Skeletal muscle satellite cell (primary cell): ENCODE results near the gene BTBD18.
A peak's percentile ranks its signal among the peaks of the same experiment; 100 is the strongest.

Source experiments
- H3K27me3 ChIP-seq: 2 replicates; pipeline ENCODE4 v1.7.0; 2013; ENCODE audit warnings: low read length; ENCODE audit not compliant: control insufficient read depth, insufficient read depth
- H3K36me3 ChIP-seq: 2 replicates; pipeline ENCODE4 v1.7.0; 2013; ENCODE audit warnings: mild to moderate bottlenecking, control low read depth, low read length; ENCODE audit not compliant: insufficient read depth
- H3K4me1 ChIP-seq: 2 replicates; pipeline ENCODE4 v1.7.0; 2013; ENCODE audit warnings: low read length; ENCODE audit not compliant: control insufficient read depth, insufficient read depth
- H3K4me2 ChIP-seq: 2 replicates; pipeline ENCODE4 v1.7.0; 2013; ENCODE audit warnings: mild to moderate bottlenecking, low read length
- H3K4me3 ChIP-seq: 2 replicates; pipeline ENCODE4 v1.7.0; 2013; ENCODE audit warnings: low read length
- H3K9ac ChIP-seq: 2 replicates; pipeline ENCODE4 v1.7.0; 2013; ENCODE audit warnings: mild to moderate bottlenecking, low read depth, low read length, moderate library complexity
- H3K9me3 ChIP-seq: replicated peaks from 2 replicates; pipeline ENCODE4 v1.7.0; 2013; ENCODE audit warnings: mild to moderate bottlenecking, control low read depth, low read length

BTBD18 gene

DNA sequence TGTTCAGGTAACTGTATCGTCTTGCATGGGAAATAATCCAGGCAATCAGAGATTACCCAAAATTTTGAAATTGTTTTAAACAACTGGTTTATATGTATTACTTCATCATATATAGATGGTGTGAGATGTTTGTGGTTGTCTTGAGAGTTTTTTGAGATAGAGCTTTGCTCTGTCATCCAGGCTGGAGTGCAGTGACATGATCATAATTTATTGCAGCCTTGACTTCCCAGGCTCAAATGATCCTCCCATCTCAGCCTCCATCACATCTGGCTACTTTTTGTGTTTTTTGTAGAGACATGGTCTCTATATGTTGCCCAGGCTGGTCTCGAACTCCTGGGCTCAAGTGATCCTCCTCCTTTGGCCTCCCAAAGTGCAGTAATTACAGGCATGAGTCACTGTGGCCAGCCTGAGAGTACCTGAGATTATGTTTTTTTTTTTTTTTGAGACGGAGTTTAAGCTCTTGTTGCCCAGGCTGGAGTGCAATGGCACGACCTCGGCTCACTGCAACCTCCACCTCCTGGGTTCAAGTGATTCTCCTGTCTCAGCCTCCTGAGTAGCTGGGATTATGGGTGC is 21.5 kb upstream of the BTBD18 start:
- Histone ChIP-seq H3K36me3 (no peaks in the 10 kb centered on the region), H3K9ac (no peak overlapping the region), H3K4me2 (no peak overlapping the region), H3K27me3 (no peaks in the 10 kb centered on the region), H3K4me1 (peaks cover 44% of the 10 kb centered on the region), H3K4me3 (no peak overlapping the region), H3K9me3 (no peaks in the 10 kb centered on the region)

DNA sequence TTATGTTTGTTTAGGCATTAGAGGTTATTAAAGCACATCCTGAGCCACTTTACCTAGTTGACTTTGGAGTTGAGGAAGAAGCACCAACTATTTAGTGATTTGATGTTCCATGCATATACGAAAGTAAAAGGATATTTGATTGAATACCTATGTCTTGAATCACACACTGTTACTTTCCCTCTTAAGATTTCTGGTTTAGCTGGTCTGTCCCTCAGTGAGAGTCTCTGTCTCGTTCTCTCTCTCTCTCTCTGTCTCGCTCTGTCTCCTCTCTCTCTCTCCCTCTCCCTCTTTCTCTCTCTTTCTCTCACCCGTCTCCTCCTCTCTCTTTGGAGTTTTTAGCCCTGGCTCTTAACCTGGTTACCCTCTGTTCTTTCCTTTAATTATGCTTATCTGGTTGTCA is 20.9 kb upstream of the BTBD18 start:
- Histone ChIP-seq H3K9me3 (no peaks in the 10 kb centered on the region), H3K27me3 (no peaks in the 10 kb centered on the region), H3K36me3 (no peaks in the 10 kb centered on the region), H3K9ac (no peak overlapping the region), H3K4me2 (no peak overlapping the region), H3K4me1 (peaks cover 38% of the 10 kb centered on the region), H3K4me3 (no peak overlapping the region)

DNA sequence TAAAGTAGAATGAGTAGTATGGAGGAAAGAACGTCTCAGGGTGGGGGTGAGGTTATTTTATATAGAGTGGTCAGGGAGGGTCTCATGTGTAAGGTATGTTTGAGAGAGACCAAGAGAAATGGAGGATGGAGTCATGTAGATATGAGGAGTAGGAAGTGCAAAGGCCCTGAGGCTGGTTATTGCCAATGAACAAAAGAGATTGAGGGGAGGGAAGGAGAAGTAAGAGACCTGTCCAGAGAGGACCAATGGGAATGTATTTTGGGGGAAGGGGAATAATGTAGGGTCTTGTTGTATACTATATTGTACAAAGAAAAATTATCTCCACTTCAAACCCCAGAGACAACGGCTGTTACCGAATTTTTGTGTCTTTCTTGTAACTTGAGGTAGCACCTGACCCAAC is 19.7 kb upstream of the BTBD18 start:
- Histone ChIP-seq H3K9ac (no peak overlapping the region), H3K9me3 (no peaks in the 10 kb centered on the region), H3K4me3 (no peak overlapping the region), H3K27me3 (no peaks in the 10 kb centered on the region), H3K4me1 (peaks cover 26% of the 10 kb centered on the region), H3K4me2 (no peak overlapping the region), H3K36me3 (no peaks in the 10 kb centered on the region)

DNA sequence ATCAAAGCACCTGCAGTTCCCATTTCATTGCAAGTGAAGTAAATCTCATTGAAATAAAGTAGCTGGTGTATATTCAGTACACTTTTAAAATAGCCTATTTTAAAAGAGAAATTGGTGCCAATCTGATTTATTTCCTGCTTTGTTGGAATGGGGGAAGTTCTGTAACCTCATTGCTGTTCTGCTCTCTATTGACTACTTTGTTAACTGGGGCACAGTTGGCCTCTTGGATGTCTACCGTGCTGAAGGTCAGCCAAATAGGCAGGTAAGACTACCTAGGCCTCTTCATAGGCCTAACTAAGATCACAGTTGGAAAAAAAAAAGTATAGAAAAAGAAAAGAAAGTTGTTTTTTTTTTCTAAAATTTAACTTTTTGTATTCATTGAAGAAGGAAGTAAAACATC is 19.2 kb upstream of the BTBD18 start:
- no peaks in the 10 kb centered on the region for H3K27me3 ChIP-seq
- H3K9me3 ChIP-seq, result no peaks in the 10 kb centered on the region
- H3K36me3 ChIP-seq, result no peaks in the 10 kb centered on the region
- H3K4me2 ChIP-seq, result no peak overlapping the region
- peaks cover 21% of the 10 kb centered on the region for H3K4me1 ChIP-seq
- no peak overlapping the region for H3K9ac ChIP-seq
- no peak overlapping the region for H3K4me3 ChIP-seq

DNA sequence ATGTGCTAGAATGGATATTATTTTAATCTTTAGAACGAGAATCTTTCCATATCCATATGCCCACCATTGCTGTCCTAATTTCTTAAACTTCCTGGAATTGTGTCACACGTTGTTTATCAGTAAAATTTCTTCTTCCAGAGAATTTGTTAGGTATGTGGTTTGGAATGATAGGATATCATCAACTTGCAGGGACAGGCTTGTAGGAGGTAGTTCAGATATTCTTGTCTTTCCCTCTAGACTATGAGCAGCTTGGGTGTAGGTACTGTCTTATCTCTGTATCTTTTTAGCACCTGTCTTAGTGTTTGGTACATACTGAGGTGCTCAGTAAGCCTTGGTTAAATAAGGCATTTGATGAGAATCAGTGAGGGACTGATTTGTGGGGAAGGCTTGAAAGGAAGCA is 13.4 kb upstream of the BTBD18 start:
- Histone ChIP-seq H3K4me1 (peaks cover 21% of the 10 kb centered on the region), H3K27me3 (no peaks in the 10 kb centered on the region), H3K4me2 (peak overlapping the region; percentile 84), H3K9ac (peak overlapping the region; percentile 97), H3K4me3 (peak overlapping the region; percentile 89), H3K36me3 (no peaks in the 10 kb centered on the region), H3K9me3 (no peaks in the 10 kb centered on the region)

DNA sequence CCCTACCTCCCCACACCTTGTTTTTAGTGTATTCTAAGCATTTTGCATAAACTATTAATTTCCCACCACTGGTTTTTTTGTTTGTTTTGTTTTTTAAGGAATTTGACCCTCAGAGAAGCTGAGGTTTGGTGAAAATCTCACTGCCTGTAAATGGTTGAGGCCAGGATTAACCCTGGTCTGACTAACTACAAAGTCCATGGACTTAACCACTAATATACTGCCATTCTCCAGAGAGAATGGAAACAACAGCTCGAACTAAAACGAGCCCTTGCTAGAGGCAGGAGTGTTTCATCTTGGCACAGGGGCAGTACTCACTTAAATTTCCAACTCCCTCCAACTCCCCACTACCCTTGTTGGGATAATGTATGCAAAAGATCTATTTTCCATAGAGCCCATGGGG is 12.9 kb upstream of the BTBD18 start:
- H3K9ac ChIP-seq, result peak overlapping the region; percentile 97
- peak overlapping the region; percentile 89 for H3K4me3 ChIP-seq
- peak overlapping the region; percentile 84 for H3K4me2 ChIP-seq
- H3K27me3 ChIP-seq, result no peaks in the 10 kb centered on the region
- no peaks in the 10 kb centered on the region for H3K9me3 ChIP-seq
- peaks cover 21% of the 10 kb centered on the region for H3K4me1 ChIP-seq
- H3K36me3 ChIP-seq, result no peaks in the 10 kb centered on the region

DNA sequence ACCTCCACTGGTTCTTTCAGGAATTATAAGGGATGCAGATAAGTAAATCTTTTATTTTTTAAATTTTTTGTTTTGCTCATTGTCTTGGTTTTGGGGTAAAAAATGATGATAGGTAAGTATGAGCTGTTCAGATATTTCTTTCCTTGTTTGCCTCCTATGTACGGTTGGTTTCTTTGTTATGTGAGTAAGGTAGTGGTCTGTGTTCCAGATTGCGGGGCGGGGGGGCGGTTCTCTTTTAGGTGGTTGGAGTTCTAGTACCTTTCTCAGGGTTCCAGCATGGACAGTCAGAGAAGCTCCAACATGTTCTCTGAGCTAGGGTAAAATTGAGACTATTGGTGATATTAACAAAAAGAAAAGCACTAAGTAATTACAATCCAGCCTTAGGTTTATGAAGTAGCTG is 12.4 kb upstream of the BTBD18 start:
- Histone ChIP-seq H3K9ac (peak overlapping the region; percentile 97), H3K36me3 (no peaks in the 10 kb centered on the region), H3K9me3 (no peaks in the 10 kb centered on the region), H3K4me2 (peak overlapping the region; percentile 84), H3K4me1 (peaks cover 21% of the 10 kb centered on the region), H3K4me3 (peak overlapping the region; percentile 89), H3K27me3 (no peaks in the 10 kb centered on the region)

DNA sequence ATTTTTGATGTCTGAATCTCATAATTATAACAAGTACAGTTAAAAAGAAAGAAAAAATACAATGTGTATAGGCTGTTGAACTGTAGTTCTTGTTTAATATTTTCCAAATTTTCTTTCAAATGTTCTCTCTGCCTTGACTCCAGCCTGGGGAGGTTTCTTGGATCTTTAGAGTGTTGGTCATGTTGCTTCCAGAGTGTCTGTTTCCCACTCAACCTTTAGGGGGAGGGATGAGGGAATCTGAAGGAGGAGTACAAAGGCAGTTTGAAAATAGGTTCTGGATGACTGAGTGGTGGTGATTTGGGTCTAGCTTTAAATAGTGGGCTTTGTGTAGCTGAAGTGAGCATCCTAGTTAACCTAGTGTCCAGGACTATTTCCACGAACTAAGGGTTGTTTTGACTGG is 11.9 kb upstream of the BTBD18 start:
- H3K9ac ChIP-seq, result peak overlapping the region; percentile 97

DNA sequence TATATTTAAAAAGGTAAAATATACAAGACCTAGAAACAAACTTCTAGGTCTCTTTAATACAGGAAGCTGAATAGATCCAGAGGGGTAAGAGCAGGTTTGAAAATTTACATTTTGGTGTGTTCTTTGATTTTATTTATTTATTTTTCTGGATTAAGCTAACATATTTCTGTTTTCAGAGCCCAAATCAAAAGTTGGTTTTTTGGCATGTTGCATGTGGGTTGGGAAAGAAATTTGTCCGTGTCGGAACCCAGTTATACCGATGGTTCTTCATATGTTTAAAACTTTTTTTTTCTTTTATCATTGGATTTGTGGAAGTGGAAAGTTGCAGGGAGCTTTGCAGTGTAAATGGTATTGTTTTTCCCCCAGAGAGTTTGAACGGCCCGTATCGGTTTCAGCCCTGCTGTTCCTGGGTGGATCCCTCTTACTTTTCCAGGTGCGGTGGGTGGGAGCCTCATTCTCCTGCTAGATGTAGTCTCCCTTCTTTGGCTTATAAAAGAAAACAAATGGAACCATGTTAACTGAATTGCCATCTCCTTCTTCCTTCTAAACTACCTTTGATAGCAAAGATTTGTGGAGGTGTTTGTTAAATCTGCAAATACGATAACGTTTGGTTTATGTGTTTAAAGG is 10.7 kb upstream of the BTBD18 start:
- no peaks in the 10 kb centered on the region for H3K9me3 ChIP-seq
- peaks cover 21% of the 10 kb centered on the region for H3K4me1 ChIP-seq
- H3K9ac ChIP-seq, result peak overlapping the region; percentile 97
- peak overlapping the region; percentile 89 for H3K4me3 ChIP-seq
- H3K4me2 ChIP-seq, result peak overlapping the region; percentile 84
- no peaks in the 10 kb centered on the region for H3K27me3 ChIP-seq
- no peaks in the 10 kb centered on the region for H3K36me3 ChIP-seq

More for the DNA sequence above, 11.9 kb upstream of the BTBD18 start:
- H3K9me3 ChIP-seq, result no peaks in the 10 kb centered on the region
- H3K36me3 ChIP-seq, result no peaks in the 10 kb centered on the region
- H3K4me2 ChIP-seq, result peak overlapping the region; percentile 84
- peak overlapping the region; percentile 89 for H3K4me3 ChIP-seq
- peaks cover 21% of the 10 kb centered on the region for H3K4me1 ChIP-seq
- H3K27me3 ChIP-seq, result no peaks in the 10 kb centered on the region

DNA sequence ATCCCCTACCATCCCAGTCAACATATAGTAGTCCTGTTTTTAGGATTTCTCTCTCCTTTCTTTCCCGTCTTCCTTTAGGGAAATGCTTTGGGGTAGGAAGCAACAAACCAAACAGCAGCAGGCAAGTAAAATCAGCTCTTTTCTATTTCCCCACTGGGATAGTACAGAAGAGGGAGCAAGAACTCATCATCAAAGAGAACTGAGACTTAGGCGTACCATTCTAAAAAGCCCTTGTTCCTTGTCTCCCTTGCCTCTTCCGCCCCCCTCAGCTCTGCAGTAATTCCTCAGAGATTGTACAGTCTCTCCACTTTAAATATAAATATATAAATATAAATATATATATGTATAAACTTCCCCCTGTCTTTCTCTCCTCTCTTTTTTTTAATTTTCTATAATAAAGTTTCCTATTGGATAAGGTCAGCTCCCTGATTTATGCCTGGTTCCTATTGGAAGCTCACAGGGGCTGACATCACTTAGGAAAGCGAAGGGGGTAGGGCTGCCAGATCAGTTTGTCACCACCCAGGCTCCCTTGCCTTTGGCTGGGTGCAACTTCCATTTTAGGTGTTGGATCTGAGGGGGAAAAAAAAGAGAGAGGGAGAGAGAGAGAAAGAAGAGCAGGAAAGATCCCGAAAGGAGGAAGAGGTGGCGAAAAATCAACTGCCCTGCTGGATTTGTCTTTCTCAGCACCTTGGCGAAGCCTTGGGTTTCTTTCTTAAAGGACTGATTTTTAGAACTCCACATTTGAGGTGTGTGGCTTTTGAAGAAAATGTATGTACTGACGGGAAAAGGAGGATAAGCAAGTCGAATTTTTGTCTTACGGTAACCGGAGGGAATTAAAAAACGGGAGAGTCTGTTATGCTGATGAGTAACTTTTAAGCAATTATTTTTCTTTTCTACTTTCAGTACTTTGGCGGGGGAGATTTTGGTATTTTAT is 9.9 kb upstream of the BTBD18 start, which contains the start of gene CTNND1:
Gene CTNND1 (plus strand): TSS at position 502 of the 934 bp plus-strand sequence. CDS start 29,677 bp downstream, outside the sequence.
- peaks cover 21% of the 10 kb centered on the region for H3K4me1 ChIP-seq
- H3K27me3 ChIP-seq, result no peaks in the 10 kb centered on the region
- no peaks in the 10 kb centered on the region for H3K9me3 ChIP-seq
- H3K4me2 ChIP-seq, result peak within 1 kb of the TSS; percentile 84
- H3K9ac ChIP-seq, result peak within 1 kb of the TSS; percentile 97
- peak within 1 kb of the TSS; percentile 89 for H3K4me3 ChIP-seq
- no peaks in the 10 kb centered on the region for H3K36me3 ChIP-seq

DNA sequence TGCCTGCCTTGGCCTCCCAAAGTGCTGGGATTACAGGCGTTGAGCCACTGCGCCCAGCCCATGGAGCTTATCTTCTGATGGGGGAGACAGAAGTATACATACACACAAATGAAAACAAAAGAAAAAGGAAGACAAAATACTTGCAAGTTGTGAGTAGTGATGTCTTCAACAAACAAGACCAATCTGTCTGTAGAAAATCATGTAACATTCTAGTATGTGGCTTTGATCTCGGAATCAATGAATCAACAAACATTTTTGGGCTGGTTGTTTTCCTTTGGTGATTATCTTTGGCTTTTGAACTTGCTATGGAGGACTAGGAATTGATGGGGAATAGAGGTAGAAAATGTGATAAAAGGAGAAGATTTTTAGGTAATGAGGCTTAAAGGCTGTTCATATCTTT is 6.6 kb upstream of the BTBD18 start:
- Histone ChIP-seq H3K27me3 (no peaks in the 10 kb centered on the region), H3K9me3 (no peaks in the 10 kb centered on the region), H3K4me3 (no peak overlapping the region), H3K36me3 (no peaks in the 10 kb centered on the region), H3K4me2 (no peak overlapping the region), H3K9ac (no peak overlapping the region), H3K4me1 (peaks cover 3% of the 10 kb centered on the region)
